Measurements from ENCODE around the gene BCDIN3D. TPM values are rescaled to one million over a fixed set of nuclear protein-coding genes. Genes with fewer than 3 reads are reported as not detected.

The BCDIN3D gene
- total RNA-seq, 2 donors from 2014 or later = 1.3 to 3.6 TPM

DNA sequence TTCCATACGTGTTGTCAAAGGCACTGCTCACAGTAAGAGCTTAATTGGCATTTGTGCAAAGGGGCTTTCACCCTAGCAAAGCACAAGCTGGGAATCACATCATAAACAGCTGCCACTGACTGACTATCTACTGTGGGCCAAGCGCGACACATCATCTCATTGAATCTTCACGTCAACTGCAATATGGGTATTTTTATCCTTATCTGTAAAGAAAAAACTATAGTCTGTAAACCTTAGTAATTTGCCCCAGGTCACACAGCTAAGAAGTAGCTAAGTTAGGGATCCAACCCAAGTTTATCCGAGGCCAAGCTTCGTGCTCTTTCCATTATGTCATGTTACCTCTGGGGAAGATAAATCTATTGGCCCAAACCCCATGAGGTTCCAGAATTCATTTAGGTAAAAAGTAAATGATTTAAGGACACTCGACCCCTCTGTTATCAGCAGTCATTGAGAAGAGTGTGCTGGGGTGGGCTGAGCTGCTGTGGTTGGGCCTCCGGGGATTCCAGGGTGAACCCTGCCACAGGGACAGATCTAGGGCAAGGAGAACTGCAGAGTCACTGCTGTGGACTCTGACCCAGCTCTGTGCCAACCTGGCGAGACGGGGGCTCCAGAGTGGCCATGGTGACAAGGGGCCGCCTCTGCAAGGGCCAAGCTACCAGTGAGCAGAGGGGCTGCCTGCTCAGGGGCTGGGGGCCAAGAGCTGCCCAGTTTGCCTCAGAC is 42.3 kb downstream of the BCDIN3D start:
- Histone ChIP-seq H3K27ac (no peak overlapping the region), H3K9me3 (no peaks in the 10 kb centered on the region), H3K36me3 (replicated peaks in 1 of 2; ENCODE audit: insufficient read depth in 1 of 2, low read depth in 2 of 2) (peaks cover 0 to 12% of the 10 kb centered on the region in 2 donors), H3K4me3 (no peak overlapping the region), H3K4me1 (no peaks in the 10 kb centered on the region), H3K27me3 (no peaks in the 10 kb centered on the region)
- ATAC-seq (no peak), DNase-seq (no peak)
- 80 to 88% methylated on average over 10 to 11 of the region's 11 CpGs for WGBS, 2 donors
- TF ChIP-seq CTCF (IDR thresholded peaks at IDR 0.05) (no peak), POLR2A (IDR thresholded peaks at IDR 0.05) (no peak)
- intact Hi-C loops (cut with DNase I) = no loop called here

- DNase-seq (no peak), ATAC-seq (no peak)
- Histone ChIP-seq H3K9me3 (no peaks in the 10 kb centered on the region), H3K4me1 (no peaks in the 10 kb centered on the region), H3K27me3 (no peaks in the 10 kb centered on the region), H3K4me3 (no peak overlapping the region), H3K27ac (no peak overlapping the region), H3K36me3 (replicated peaks in 1 of 2; ENCODE audit: insufficient read depth in 1 of 2, low read depth in 2 of 2) (peaks cover 0 to 12% of the 10 kb centered on the region in 2 donors)
- WGBS, 2 donors = 85 to 89% methylated on average over 2 of the region's 2 CpGs
- no peak for TF ChIP-seq CTCF (IDR thresholded peaks at IDR 0.05)
- TF ChIP-seq POLR2A (IDR thresholded peaks at IDR 0.05) = no peak
- intact Hi-C loops (cut with DNase I) = no loop called here
These were observed 44.0 kb downstream of the BCDIN3D start for GRCh38 chr12:49798934-49799333.

DNA sequence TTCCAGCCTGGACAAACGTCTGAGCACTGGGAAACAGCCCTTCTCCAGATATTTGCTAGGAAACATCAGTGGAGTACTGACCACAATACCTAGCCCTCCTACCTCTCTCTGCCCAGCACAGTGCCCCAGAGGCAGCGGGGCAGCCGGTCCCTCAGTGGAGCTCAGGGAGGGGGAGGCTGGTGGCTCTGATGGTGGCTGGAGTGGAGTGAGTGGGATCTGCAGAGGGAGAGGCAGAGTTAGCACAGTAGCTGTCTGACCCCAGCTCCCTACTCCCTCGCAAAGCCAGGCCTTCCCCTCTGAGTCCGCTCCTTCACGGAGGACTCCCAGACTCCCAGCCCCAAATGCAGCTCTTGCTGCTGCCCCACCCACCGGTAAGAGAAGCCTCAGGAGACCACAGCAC is 44.7 kb downstream of the BCDIN3D start:
- no peak for DNase-seq

GRCh38 chr12:49797449-49797776 is 45.5 kb downstream of the BCDIN3D start:
- Histone ChIP-seq H3K36me3 (replicated peaks in 1 of 2; ENCODE audit: insufficient read depth in 1 of 2, low read depth in 2 of 2) (peaks cover 0 to 12% of the 10 kb centered on the region in 2 donors), H3K4me3 (no peak overlapping the region), H3K27ac (no peak overlapping the region), H3K9me3 (no peaks in the 10 kb centered on the region), H3K4me1 (no peaks in the 10 kb centered on the region), H3K27me3 (no peaks in the 10 kb centered on the region)
- no peak for DNase-seq
- ATAC-seq = no peak
- WGBS, 2 donors = 81% methylated on average over 2 of the region's 2 CpGs; no CpG with 5 or more reads in 1 of the 2 donors
- no peak for TF ChIP-seq POLR2A (IDR thresholded peaks at IDR 0.05)
- no peak for TF ChIP-seq CTCF (IDR thresholded peaks at IDR 0.05)
- intact Hi-C loops (cut with DNase I) = no loop called here

More for the DNA sequence above, 44.7 kb downstream of the BCDIN3D start:
- no peak for TF ChIP-seq CTCF (IDR thresholded peaks at IDR 0.05)
- no peak for TF ChIP-seq POLR2A (IDR thresholded peaks at IDR 0.05)
- Histone ChIP-seq H3K27me3 (no peaks in the 10 kb centered on the region), H3K4me1 (no peaks in the 10 kb centered on the region), H3K9me3 (no peaks in the 10 kb centered on the region), H3K36me3 (replicated peaks in 1 of 2; ENCODE audit: insufficient read depth in 1 of 2, low read depth in 2 of 2) (peaks cover 0 to 12% of the 10 kb centered on the region in 2 donors), H3K4me3 (no peak overlapping the region), H3K27ac (no peak overlapping the region)
- ATAC-seq = no peak
- intact Hi-C loops (cut with DNase I) = no loop called here
- 90 to 91% methylated on average over 5 to 7 of the region's 7 CpGs for WGBS, 2 donors
